ENCODE data around the gene CD248. TPM values are rescaled to one million over a fixed set of nuclear protein-coding genes. Genes with fewer than 3 reads are reported as not detected.
"Not testable (repeated sequence)": the region's sequence is repeated elsewhere in the genome, so short reads cannot be mapped to it uniquely, and the experiment has no call there.

CD248 gene
- total RNA-seq, 1 donor from 2014 or later = not detected

DNA sequence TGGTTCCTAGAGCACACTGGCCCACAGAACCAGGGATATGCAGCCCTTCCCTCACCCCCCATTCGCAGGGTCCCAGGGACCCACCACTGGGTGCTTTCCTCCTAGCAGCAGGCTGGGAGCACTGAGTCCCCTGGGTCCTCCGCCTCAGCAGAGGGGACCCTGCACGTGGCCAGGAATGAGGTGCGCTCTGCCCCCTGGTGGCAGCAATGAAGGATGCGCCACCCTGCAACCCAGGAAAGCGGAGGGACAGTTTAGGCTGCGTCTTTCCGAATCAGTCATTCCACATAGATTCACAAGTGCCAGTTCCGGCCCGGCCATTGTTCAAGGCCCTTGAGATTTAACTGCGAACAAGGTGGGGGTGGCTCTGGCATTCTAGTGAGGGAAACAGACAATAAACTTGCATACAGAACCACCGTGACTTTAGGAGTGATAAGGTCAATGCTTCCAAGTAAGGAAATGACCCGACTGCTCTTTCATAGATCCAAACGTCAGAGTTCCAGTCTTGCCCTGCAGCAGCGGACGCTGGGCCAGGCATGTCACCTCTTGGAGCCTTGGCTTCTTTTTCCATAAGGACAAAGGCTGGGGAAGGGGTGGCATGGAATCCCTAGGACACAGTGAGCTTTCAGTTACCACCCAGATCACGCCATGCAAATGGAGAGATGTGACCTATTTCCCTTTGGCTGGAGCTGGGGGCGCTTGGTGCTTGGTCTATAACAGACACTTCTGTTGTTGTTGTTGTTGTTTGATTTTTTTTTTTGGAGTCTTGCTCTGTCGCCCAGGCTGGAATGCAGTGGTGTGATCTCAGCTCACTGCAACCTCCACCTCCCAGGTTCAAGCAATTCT lies 11.7 kb upstream of the CD248 start:
- DNase-seq (ENCODE audit: low read depth) = peak; percentile 78

DNA sequence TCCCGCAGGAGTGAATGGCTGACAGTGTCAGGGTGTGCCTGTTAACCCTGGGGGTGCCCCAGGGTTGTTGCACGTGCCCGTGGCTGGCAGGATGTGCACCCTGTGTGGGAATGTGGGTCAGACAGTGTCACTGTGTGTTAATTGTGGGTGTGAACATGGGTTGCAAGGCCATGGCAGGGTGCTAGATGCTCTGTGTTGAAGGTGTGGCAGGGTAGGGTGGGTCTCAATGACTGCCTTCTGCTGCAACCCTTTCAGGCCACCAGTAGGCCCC lies 11.1 kb upstream of the CD248 start:
- no peak for DNase-seq (ENCODE audit: low read depth)

DNA sequence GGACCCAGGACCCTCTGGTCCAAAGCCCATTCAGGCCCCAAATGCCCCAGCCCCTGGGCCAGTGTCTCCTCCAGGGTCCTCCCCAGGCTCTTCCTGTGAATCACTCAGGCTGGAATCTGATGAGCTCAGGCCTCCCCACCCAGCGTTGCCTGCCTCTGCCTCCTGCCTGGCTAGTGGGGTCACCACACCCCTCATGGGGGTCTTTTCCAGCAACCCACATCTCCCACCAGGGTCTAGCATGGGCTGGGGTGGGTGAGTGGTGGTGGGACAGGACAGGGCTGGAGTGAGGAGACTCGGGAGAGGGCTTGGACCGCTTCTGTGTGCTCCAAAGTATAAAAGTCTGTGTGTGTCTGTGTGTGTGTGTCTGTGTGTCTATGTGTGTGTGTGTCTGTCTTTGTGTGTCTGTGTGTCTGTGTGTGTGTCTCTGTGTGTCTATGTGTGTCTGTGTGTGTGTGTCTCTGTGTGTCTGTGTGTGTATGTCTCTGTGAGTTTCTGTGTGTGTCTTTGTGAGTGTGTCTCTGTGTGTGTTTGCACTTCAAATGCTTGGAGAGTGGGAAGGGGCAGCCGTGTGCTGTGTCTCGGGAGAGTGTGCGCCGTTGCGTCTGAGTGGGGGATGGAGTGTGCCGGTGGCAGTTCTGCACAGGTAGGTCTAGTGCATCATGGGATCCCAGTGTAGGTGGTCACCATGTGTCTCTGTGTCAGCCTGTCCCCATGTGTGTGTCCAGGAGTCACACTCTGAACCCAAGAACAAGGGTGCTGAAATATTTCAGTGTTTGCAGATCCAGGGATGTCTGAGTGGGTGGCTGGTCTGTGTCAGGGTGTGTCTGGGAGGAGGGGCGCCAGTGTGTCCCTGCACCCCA lies 10.6 kb upstream of the CD248 start:
- DNase-seq (ENCODE audit: low read depth) = peak; percentile 59

DNA sequence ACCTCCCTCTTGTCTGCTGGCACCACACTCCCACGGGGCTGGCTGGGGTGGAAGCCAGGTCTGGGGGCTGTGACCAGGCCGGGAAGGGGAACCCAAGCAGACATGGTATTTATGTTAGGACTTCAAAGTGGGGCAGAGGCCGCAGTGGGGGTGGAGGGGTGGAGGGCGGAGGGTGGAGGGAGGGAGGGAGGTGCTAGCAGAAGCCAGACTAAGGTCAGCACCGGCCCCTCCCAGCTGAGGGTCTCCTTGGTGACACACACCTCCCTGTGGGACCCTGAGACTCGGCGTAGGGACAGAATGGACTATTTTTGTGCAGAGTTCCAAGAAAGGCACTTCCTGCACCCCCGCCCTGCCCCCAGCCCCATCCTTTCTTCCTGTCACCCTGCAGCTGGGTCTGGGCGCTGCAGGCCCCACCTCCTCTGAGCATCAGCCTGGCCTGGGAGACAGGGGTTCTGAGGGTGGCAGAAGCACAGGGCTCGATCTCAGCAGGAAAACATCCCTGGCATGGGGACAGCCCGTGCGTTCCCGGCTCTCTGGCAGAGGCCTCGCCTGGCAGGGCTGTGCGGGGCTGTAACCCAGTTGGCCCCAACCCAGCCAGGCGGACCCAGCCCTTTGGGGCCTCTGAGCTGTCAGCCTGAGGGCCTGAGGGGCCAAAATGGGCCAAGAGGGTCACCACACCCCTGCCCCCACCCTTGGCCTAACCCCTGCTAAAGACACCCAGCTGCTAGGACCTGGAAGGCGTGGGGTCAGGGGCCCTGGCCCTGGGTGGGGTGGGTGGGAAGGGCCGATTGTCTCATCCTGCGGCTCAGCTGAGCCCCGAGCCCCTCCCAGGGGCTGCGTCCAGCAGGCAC lies 9.6 kb upstream of the CD248 start:
- DNase-seq (ENCODE audit: low read depth) = peak; percentile 68

DNA sequence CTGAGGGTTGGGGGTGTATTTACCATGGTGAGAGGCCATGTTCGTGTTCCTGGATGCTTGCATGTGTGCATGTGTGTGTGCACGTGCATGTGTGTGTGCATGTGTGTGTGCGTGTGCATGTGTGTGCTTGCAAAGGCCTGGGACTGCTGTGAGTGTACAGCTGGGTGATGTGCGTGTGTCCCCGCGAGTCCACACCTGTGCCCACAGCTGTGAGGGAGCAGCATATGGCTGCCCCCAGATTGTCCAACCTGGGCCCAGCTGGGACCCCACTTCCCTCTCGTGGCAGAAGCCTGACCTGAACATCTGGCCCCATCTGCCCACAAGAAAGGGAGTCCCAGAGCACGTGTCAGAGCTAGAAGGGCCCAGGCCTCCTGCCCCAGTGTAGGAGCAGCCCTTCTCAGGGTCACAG lies 8.4 kb upstream of the CD248 start:
- DNase-seq (ENCODE audit: low read depth) = no peak

DNA sequence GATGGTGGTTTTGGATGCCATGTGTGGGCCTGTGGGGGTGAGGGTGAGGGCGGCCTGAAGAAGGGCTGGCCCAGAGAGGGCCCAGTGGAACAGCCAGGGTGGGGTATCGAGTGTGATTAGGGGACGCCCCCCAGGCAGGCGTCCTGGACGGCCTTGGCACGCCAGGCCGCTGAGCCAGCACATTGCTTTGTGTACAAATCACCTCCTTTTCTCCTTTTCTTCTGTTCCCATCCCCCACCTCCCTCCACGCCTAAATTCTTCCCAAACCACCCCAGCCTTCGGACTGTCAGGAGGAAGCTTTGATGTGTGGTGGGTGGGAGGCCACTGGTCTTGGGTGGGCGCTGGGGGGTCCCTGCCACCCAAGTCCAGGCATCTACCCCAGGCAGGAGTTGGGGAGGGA lies 7.8 kb upstream of the CD248 start:
- no peak for DNase-seq (ENCODE audit: low read depth)

DNA sequence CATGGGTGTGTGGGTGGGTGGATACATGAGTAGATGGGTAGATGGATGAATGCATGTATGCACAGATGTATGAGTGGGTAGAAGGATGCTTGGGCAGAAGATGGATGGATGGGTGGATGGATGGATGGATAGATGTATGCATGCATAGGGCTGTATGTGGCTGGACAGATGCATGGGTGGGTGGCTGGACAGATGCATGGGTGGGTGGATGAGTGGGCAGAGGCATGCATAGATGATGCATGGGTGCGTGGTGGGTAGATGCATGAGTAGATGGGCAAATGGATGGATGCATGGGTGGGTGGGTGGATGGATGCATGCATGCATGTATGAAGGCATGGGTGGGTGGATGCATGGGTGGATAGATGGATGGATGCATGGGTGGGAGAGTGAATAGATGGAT lies 6.8 kb upstream of the CD248 start:
- DNase-seq (ENCODE audit: low read depth) = no peak

DNA sequence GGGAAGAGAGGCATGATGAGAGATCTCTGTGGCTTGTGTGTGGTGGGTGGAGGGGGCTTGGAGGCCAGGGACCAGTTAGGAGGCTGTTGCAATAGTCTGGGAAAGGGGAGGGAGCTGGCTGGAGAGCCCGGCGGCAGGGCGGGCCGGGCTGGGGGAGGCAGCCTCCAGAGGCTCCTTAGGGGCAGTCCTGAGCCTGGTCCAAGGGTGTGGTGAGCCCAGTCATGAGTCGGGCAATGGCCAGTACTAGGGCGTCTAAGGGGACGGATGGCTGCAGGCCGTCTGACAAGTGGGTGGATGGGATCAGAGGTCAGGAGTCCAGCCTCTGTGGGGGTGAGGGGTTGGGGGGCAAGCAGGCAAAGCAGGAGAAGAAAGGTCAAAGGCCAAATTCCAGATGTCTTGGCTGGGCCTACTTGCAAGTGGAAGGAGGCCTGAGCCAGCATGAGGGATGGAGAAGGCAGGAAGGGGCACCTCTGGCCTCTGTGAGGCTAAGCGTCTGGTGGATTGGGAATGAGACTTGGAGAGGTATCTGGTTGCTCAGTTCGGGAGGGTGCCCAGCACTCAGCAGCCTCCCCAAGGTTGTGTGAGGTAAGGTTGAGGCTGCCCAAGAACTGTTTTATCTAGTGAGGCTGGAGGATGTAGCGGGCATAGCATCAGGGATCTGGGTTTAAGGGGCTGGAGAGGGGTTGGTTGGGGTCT lies 6.0 kb upstream of the CD248 start:
- DNase-seq (ENCODE audit: low read depth) = no peak

DNA sequence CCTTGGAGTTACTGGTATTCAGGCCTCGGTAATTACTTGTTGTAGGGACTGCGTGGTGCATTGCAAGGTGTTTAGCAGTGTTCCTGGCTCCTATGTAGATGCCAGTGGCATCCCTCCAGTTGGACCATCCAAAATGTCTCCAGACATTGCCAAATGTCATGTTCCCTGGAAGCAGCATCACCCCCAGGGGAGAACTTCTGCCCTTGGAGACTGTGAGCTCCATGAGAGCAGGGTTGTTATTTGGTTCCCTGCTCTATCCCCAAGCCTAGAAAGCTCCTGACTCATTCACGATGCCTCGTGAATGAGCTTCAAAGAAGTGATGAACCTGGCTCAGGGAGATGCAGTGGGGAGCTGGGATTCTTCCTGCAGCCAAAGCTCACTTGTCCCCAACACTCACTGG lies 4.8 kb upstream of the CD248 start:
- DNase-seq (ENCODE audit: low read depth) = no peak

DNA sequence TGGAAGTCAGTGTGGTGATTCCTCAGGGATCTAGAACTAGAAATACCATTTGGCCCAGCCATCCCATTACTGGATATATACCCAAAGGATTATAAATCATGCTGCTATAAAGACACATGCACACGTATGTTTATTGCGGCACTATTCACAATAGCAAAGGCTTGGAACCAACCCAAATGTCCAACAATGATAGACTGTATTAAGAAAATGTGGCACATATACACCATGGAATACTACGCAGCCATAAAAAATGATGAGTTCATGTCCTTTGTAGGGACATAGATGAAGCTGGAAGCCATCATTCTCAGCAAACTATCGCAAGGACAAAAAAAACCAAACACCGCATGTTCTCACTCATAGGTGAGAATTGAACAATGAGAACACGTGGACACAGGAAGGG lies 3.9 kb upstream of the CD248 start:
- not testable (repeated sequence) for DNase-seq (ENCODE audit: low read depth)

DNA sequence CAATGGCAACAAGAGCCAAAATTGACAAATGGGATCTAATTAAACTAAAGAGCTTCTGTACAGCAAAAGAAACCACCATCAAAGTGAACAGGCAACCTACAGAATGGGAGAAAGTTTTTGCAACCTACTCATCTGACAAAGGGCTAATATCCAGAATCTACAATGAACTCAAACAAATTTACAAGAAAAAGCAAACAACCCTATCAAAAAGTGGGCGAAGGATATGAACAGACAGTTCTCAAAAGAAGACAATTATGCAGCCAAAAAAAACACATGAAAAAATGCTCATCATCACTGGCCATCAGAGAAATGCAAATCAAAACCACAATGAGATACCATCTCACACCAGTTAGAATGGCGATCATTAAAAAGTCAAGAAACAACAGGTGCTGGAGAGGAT lies 3.4 kb upstream of the CD248 start:
- not testable (repeated sequence) for DNase-seq (ENCODE audit: low read depth)

DNA sequence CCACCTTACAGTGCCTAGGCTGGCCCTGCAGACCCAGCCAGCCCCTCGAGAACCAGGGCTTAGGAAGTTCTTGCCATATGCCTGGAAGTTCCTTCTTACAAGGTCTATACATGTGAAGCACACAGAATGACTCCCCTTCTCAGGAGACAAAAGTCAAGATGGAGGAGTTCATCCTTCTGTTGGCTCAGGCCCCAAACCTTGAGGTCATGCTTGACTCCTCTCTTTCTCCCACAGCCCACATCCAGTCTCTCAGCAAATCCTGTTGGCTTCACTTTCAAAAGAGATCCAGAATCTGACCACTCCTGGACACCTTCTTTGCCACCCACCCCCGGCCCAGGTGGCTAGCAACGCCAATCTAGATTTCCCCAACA lies 1.7 kb upstream of the CD248 start:
- DNase-seq (ENCODE audit: low read depth) = no peak

DNA sequence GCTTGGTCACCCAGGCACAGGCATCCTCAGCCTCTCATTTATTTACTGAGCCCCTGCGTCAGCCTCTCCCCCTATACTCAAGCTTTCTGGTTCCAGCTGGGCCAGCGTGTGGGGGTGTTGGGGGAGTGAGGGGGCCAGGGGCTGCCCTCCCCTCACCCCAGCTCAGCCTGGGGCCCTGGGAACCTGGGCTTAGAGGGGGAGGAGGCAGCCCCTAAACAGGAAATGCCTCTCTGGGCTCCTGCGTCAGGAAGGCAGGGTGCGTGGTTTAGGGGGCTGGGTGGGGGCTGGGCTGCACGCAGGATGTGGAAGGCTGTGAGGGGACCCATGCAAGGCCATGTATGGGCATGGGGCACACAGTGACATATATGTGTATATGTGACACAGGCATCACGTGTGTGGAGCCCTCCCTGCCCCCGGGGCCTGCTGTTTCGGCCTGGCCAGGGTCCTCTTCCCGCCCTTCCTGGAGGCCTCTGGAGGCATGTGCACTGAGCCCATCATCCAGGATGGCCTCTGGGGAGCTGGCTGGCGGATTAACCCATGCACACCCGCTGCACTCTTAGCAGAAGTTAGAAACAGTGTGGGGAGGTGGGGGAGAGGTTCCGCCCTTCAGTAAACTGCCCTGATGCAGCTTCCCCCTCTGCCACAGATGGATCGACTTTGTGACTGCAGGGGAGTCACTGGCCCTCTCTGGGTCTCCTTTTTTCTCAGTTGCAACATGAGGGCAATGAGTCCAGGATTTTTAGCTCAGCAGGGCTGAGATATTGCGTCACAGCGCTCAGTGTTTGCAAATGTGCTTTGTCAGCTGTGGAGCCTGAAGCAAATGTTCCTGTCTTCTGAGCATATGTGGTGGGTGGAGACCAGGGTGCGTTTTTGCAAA lies 1.1 kb upstream of the CD248 start:
- DNase-seq (ENCODE audit: low read depth) = peak; percentile 43

DNA sequence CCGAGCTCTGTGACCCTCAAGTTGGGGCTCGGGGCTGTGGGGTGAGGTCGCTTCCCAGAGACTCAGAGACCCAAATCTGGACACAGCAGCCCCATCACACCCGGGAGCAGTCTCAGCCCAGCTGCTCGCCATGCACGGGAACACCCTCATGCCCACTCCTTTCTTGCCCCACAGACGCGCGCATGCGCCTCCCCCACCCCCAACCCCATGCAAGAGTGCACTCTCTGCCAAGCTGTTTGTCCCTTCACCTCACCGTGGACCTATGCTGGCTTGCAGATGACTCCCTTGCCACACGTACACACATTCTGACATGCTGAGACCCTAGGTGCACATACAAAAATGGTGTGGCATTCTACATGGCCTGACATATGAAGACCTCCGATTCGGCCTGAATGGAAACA lies 478 bp upstream of the CD248 start:
- no peak for DNase-seq (ENCODE audit: low read depth)

DNA sequence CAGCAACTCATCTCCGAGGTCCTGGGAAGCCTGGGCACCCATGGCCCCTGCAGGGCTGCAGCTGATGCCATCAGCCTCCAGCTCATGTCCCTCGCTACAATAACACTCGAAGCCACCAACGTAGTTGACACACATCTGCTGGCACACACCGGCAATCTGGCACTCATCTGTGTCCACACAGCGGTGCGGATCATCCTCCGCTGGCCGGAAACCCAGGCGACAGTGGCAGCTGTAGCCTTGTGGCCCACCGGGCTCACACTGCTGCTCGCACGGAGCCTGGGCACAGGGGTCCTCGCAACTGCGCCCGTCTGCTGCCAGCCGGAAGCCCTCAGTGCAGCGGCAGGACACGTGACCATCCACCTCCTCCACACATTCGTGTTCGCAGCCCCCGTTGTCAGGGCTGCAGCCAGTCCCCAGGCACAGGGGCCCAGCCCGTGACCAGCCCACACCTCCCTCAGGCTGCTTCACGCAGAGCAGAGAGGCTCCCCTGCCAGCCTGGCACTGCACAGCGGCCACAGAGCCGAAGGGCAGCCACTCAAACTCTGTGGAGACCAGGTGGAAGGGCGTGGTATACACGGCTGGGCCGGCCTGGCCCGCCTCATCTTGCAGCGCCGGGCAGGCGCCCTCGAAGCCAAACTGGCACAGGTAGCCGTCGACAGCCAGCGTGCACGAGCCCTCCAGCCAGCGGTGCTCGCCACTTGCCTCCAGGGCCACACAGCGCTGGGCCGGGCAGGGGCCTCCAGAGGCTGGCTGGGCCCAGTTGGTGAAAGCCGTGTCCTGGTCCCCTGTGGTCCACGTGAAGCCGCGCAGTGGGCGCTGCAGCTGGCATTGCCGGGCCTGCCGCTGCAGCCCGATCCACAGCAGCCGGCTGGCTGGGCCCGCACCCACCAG lies 678 bp downstream of the CD248 start:
- DNase-seq (ENCODE audit: low read depth) = no peak

DNA sequence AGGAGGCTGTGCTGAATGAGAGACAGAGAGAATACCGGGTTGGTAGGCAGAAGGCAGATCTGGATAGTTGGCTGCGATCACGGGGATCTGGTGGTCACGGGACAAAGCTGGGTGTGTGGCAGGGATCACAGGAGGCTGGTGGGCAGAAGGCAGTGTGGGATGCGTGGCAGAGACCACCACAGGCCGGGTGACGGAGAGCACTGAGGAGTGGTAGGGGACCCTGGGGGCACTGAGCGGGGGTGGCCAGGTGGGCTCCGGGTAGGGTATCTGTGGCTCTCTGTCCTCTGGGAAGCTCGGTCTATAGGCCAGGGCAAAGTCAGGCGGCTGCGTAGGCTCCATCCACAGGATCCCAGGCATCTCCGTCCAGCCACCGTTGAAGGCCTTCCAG lies 1.4 kb downstream of the CD248 start:
- no peak for DNase-seq (ENCODE audit: low read depth)

DNA sequence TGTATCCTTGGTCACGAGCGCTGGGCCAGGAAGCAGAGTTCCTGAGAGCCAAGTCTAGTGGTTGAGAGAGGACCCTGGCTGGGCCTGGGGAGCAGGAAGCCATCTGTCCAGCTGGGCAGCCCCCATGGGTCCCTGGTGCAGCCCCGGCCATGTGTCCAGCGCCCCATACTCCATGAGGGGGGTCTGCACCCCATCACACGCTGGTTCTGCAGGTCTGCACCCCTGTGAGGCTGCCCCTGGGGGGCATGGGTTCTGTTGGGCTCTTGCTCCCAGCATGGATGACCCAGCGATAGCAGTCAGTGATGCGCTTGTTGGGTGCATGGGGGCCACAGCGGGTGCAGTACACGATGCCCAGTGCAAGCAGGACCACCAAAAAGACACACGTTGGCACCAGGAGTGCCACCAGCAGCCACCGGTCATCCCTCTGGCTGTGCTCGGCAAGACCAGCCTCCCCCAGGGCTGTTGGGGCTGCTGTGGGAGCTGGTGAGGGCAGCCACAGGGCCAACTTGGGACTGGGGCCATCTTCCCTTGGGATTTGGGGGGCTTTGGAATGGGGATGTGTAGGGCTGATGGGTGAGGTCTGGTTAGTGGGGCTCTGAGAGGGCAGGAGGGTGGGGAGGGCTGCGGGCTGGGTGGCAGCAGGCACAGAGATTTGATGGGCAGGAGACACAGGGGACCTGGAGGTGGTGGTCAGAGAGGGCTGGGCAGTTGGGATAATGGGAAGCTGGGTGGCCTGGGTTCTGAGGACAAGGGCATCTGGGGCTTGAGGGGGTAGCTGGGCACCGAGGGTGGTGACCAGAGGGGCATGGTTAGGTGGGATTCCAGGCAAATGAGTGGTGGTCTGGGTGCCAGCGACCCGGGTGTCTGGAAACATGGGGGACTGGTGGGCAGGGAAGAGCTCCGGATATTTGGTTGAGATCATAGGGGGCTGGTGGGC lies 2.0 kb downstream of the CD248 start:
- no peak for DNase-seq (ENCODE audit: low read depth)

DNA sequence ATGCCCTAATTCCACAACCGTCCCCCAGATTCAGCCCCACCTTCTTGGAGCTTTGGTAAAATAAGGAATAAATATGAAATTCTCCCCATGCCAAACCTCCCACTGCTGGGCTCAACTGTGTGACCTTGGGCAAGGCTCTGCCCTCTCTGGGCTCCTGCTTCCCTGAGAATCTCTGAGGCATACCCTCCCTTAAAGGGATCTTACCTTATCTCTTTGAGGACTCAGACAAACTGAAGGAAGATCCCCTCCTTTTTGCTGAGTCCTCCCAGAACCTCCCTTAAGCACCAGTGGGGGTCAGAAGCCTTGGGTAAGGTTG lies 2.7 kb downstream of the CD248 start:
- no peak for DNase-seq (ENCODE audit: low read depth)

All from myocyte (in vitro differentiated cells).